SU-DHL-6 (cell line): ENCODE measurements around the gene PCDHGB2.

ENCODE experiments used
- EZH2phosphoT487 ChIP-seq: fragments of 200-600 bp; sonication (generic), shearing (Covaris generic); conservative IDR thresholded peaks from 2 replicates; pipeline ENCODE4 v1.6.1; 2018; ENCODE audit warnings: mild to moderate bottlenecking, antibody characterized with exemption, low read length, moderate library complexity, mixed read lengths
- TF ChIP-seq, protein P1 (sequence below): fragments of 200-600 bp; sonication (generic); IDR thresholded peaks from one replicate; pipeline ENCODE4 v1.5.1; 2017; ENCODE audit warnings: antibody characterized with exemption, mild to moderate bottlenecking, low read length, moderate library complexity; ENCODE audit not compliant: insufficient read depth, poor library complexity, severe bottlenecking

DNA sequence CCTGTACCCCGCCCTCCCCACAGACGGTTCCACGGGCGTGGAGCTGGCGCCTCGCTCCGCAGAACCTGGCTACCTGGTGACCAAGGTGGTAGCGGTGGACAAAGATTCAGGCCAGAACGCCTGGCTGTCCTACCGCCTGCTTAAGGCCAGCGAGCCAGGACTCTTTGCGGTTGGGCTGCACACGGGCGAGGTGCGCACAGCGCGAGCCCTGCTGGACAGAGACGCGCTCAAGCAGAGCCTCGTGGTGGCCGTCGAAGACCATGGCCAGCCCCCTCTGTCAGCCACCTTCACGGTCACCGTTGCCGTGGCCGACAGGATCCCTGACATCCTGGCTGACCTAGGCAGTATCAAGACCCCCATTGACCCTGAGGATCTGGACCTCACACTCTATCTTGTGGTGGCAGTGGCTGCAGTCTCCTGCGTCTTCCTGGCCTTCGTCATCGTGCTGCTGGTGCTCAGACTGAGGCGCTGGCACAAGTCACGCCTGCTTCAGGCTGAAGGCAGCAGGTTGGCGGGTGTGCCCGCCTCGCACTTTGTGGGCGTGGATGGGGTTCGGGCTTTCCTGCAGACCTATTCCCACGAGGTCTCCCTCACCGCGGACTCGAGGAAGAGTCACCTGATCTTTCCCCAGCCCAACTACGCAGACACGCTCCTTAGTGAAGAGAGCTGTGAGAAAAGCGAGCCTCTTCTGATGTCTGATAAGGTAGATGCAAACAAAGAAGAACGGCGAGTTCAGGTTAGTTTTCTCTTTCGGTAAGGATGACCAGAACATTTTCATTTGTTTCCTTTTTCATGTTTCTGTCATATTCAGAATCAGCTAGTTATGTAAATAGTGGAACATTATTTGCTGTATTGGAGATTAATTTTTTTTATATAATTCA lies 6.5 kb downstream of the PCDHGB2 start:
- TF ChIP-seq, protein P1, sequence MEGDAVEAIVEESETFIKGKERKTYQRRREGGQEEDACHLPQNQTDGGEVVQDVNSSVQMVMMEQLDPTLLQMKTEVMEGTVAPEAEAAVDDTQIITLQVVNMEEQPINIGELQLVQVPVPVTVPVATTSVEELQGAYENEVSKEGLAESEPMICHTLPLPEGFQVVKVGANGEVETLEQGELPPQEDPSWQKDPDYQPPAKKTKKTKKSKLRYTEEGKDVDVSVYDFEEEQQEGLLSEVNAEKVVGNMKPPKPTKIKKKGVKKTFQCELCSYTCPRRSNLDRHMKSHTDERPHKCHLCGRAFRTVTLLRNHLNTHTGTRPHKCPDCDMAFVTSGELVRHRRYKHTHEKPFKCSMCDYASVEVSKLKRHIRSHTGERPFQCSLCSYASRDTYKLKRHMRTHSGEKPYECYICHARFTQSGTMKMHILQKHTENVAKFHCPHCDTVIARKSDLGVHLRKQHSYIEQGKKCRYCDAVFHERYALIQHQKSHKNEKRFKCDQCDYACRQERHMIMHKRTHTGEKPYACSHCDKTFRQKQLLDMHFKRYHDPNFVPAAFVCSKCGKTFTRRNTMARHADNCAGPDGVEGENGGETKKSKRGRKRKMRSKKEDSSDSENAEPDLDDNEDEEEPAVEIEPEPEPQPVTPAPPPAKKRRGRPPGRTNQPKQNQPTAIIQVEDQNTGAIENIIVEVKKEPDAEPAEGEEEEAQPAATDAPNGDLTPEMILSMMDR = no peak
- TF ChIP-seq EZH2phosphoT487 = no peak
